Natural killer cell (primary cell): ENCODE results near the gene SLFN13. TPM values are rescaled to one million over a fixed set of nuclear protein-coding genes. Genes with fewer than 3 reads are reported as not detected.
"Not testable (repeated sequence)": the region's sequence is repeated elsewhere in the genome, so short reads cannot be mapped to it uniquely, and the experiment has no call there.

Experiments used
- ATAC-seq, 3 donors: fragments of 150-1000 bp in 2 of 3; fragments of 200-7000 bp in 1 of 3; cut with Tn5 transposase; 1 replicate in 1 of 3; 2 replicates in 2 of 3; pipeline ENCODE4 v1.10.0; 2021; ENCODE audit warnings: mild to moderate bottlenecking in 2 of 3, moderate library complexity in 2 of 3
- DNase-seq, 2 donors: peaks; one replicate each; pipeline versions ENCODE4 v3.0.0 to v3.0.0-alpha.2; 2013 to 2021; ENCODE audit warnings: mixed read lengths in 1 of 2
- H3K27ac ChIP-seq: one replicate; pipeline ENCODE4 v1.5.1; 2013; ENCODE audit warnings: mild to moderate bottlenecking, low read length
- H3K27me3 ChIP-seq: one replicate; pipeline ENCODE4 v1.6.1; 2013; ENCODE audit warnings: low read length; ENCODE audit not compliant: control insufficient read depth, insufficient read depth
- H3K36me3 ChIP-seq: one replicate; pipeline ENCODE4 v1.6.1; 2013; ENCODE audit warnings: low read length; ENCODE audit not compliant: control insufficient read depth, insufficient read depth
- H3K4me1 ChIP-seq: one replicate; pipeline ENCODE4 v1.6.1; 2013; ENCODE audit warnings: low read length; ENCODE audit not compliant: control insufficient read depth, insufficient read depth
- H3K4me3 ChIP-seq: one replicate; pipeline ENCODE4 v1.5.1; 2013; ENCODE audit warnings: low read length
- H3K9me3 ChIP-seq: one replicate; pipeline ENCODE4 v1.6.1; 2013; ENCODE audit warnings: low read length; ENCODE audit not compliant: control insufficient read depth, insufficient read depth
- H3K27ac Mint-ChIP-seq, 2 donors: one replicate each; pipeline ENCODE4 v1.8.0; 2022; ENCODE audit warnings: mild to moderate bottlenecking in 2 of 2, mixed read lengths in 2 of 2, moderate library complexity in 1 of 2
- H3K27me3 Mint-ChIP-seq, 2 donors: one replicate each; pipeline ENCODE4 v1.8.0; 2022; ENCODE audit warnings: low read depth in 2 of 2, mixed read lengths in 2 of 2
- H3K36me3 Mint-ChIP-seq: one replicate; pipeline ENCODE4 v1.8.0; 2022; ENCODE audit warnings: mixed read lengths
- H3K4me1 Mint-ChIP-seq, 2 donors: one replicate each; pipeline ENCODE4 v1.8.0; 2022; ENCODE audit warnings: mixed read lengths in 2 of 2
- H3K4me3 Mint-ChIP-seq: one replicate; pipeline ENCODE4 v1.8.0; 2022; ENCODE audit warnings: mild to moderate bottlenecking, moderate library complexity, mixed read lengths
- H3K9me3 Mint-ChIP-seq, 2 donors: one replicate each; pipeline ENCODE4 v1.8.0; 2022; ENCODE audit warnings: mixed read lengths in 2 of 2
- CTCF ChIP-seq: fragments of 200-600 bp; IDR thresholded peaks from one replicate; pipeline ENCODE4 v1.8.0; 2022; ENCODE audit warnings: antibody characterized with exemption
- WGBS: methylation state at CpG from one replicate; pipeline ENCODE4 v1.1.7; 2013; ENCODE audit warnings: missing lambda C conversion rate; ENCODE audit not compliant: insufficient coverage; 5-methylcytosine and 5-hydroxymethylcytosine counted together
- intact Hi-C: fragments of 100-400 bp; cut with micrococcal nuclease; formaldehyde crosslinking; loops from one replicate; pipeline ENCODE4 v1.14.2; 2022
- total RNA-seq, 4 donors: library from RNA; stranded (reverse); fragments of 120-200 nt in 1 of 4; gene quantifications; one replicate each; pipeline versions ENCODE4 v1.2.3 to v1.2.4, GENCODE V29; 2013 to 2022

SLFN13 gene
- total RNA-seq, 3 donors from 2014 or later (not counting 1 experiment from before 2014, with no cell fraction given) = 85.9 to 182 (median 129) TPM

GRCh38 chr17:35414247-35414646, 34.3 kb downstream of the SLFN13 start:
- Mint-ChIP-seq H3K27me3 (no peaks in the 10 kb centered on the region), H3K4me1 (peaks cover 13 to 14% of the 10 kb centered on the region in 2 donors), H3K4me3 (no peak overlapping the region), H3K9me3 (no peaks in the 10 kb centered on the region), H3K36me3 (peaks cover 46% of the 10 kb centered on the region), H3K27ac (no peak overlapping the region)
- Histone ChIP-seq H3K4me1 (no peaks in the 10 kb centered on the region), H3K27ac (no peak overlapping the region), H3K9me3 (no peaks in the 10 kb centered on the region), H3K36me3 (peaks cover 42% of the 10 kb centered on the region), H3K27me3 (no peaks in the 10 kb centered on the region), H3K4me3 (no peak overlapping the region)
- TF ChIP-seq CTCF = no peak
- 100% methylated on average over 1 of the region's 1 CpG for WGBS
- ATAC-seq = no peak
- intact Hi-C loops = no loop called here
- no peak for DNase-seq

DNA sequence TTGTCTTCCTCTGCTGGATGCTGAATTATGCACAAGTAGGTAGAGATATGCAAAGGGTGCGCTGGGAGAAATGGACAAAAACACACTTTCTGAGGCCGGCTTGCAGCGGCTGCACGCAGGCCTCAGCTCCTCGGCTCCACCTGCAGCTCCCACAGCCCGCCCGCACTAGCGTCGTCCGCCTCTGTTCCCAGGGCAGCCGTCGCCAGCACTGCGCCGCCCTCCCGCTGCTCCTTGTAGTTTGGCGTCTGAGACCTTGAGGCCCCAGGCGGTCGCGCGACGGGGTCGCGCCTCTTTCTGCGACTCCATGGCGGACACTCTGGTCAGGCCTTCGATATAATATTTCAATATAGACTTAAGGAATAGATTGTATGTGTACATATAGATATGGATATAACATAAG, 41.0 kb downstream of the SLFN13 start:
- H3K27ac Mint-ChIP-seq = no peak overlapping the region
- H3K36me3 Mint-ChIP-seq = peaks cover 20% of the 10 kb centered on the region
- Histone ChIP-seq H3K4me3 (no peak overlapping the region), H3K9me3 (no peaks in the 10 kb centered on the region), H3K27ac (no peak overlapping the region), H3K36me3 (peaks cover 40% of the 10 kb centered on the region), H3K27me3 (no peaks in the 10 kb centered on the region), H3K4me1 (no peaks in the 10 kb centered on the region)
- no peaks in the 10 kb centered on the region for H3K27me3 Mint-ChIP-seq
- no peak for ATAC-seq
- no peaks in the 10 kb centered on the region for H3K4me1 Mint-ChIP-seq
- no peak for TF ChIP-seq CTCF
- intact Hi-C loops = no loop called here
- WGBS = 95% methylated on average over 23 of the region's 26 CpGs
- H3K9me3 Mint-ChIP-seq = no peaks in the 10 kb centered on the region
- no peak for DNase-seq
- no peak overlapping the region for H3K4me3 Mint-ChIP-seq

GRCh38 chr17:35406568-35406967, 42.0 kb downstream of the SLFN13 start:
- H3K36me3 Mint-ChIP-seq = peaks cover 16% of the 10 kb centered on the region
- no peak overlapping the region for H3K4me3 Mint-ChIP-seq
- no CpG with 5 or more reads among the region's 1 CpG for WGBS
- Histone ChIP-seq H3K9me3 (no peaks in the 10 kb centered on the region), H3K36me3 (peaks cover 32% of the 10 kb centered on the region), H3K4me3 (no peak overlapping the region), H3K27me3 (no peaks in the 10 kb centered on the region), H3K4me1 (no peaks in the 10 kb centered on the region), H3K27ac (no peak overlapping the region)
- no peak for ATAC-seq
- DNase-seq = no peak
- no peak for TF ChIP-seq CTCF
- intact Hi-C loops = no loop called here
- no peaks in the 10 kb centered on the region for H3K4me1 Mint-ChIP-seq
- H3K9me3 Mint-ChIP-seq = no peaks in the 10 kb centered on the region
- H3K27ac Mint-ChIP-seq = no peak overlapping the region
- H3K27me3 Mint-ChIP-seq = no peaks in the 10 kb centered on the region

- WGBS = no CpG with 5 or more reads among the region's 1 CpG
- H3K27me3 Mint-ChIP-seq = no peaks in the 10 kb centered on the region
- ATAC-seq (no peak), DNase-seq (peak in 1 of 2 donors; percentile 6)
- Histone ChIP-seq H3K27me3 (no peaks in the 10 kb centered on the region), H3K4me1 (no peaks in the 10 kb centered on the region), H3K4me3 (no peak overlapping the region), H3K36me3 (peaks cover 11% of the 10 kb centered on the region), H3K9me3 (no peaks in the 10 kb centered on the region), H3K27ac (no peak overlapping the region)
- intact Hi-C loops = no loop called here
- TF ChIP-seq CTCF = no peak
- H3K4me1 Mint-ChIP-seq = no peaks in the 10 kb centered on the region
- peaks cover 1% of the 10 kb centered on the region for H3K36me3 Mint-ChIP-seq
- H3K9me3 Mint-ChIP-seq = no peaks in the 10 kb centered on the region
- H3K27ac Mint-ChIP-seq = no peak overlapping the region
- no peak overlapping the region for H3K4me3 Mint-ChIP-seq
These were observed 44.2 kb downstream of the SLFN13 start for GRCh38 chr17:35404360-35404759.

DNA sequence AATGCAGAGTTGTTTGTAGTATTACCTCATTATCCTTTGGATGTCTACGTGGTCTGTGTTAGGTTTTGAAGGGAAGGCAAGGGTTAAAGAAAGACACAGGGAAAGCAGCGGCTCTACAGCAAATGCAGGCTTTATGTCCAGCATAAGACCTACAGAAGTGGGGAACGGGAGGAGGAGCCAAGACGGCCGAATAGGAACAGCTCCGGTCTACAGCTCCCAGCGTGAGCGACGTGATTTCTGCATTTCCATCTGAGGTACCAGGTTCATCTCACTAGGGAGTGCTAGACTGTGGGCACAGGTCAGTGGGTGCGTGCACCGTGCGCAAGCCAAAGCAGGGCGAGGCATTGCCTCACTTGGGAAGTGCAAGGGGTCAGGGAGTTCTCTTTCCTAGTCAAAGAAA, 54.8 kb downstream of the SLFN13 start:
- H3K27ac ChIP-seq, H3K9me3 ChIP-seq, intact Hi-C loops, H3K36me3 Mint-ChIP-seq, H3K9me3 Mint-ChIP-seq, H3K27me3 ChIP-seq, H3K4me1 ChIP-seq, H3K4me3 ChIP-seq, H3K36me3 ChIP-seq, ATAC-seq, H3K4me3 Mint-ChIP-seq, H3K27ac Mint-ChIP-seq, DNase-seq, H3K4me1 Mint-ChIP-seq, H3K27me3 Mint-ChIP-seq: not testable (repeated sequence)
- WGBS = 95% methylated on average over 13 of the region's 13 CpGs
